HG02678 (cell line): ENCODE measurements around the gene SLC9A3.
"Not testable (repeated sequence)": the region's sequence is repeated elsewhere in the genome, so short reads cannot be mapped to it uniquely, and the experiment has no call there.

ENCODE experiments used
- ATAC-seq: cut with Tn5 transposase; IDR thresholded peaks from one replicate; pipeline ENCODE4 v1.9.1; 2021; ENCODE audit warnings: mild to moderate bottlenecking, moderate library complexity; ENCODE audit not compliant: unreplicated experiment

The SLC9A3 gene

GRCh38 chr5:511476-511875 is 12.8 kb downstream of the SLC9A3 start:
- no peak for ATAC-seq

- ATAC-seq: no peak
Observed at GRCh38 chr5:510521-510920, 13.7 kb downstream of the SLC9A3 start.

GRCh38 chr5:509611-510185 is 14.6 kb downstream of the SLC9A3 start:
- ATAC-seq: no peak

- ATAC-seq: not testable (repeated sequence)
Observed at GRCh38 chr5:507986-508575, 16.2 kb downstream of the SLC9A3 start.

- no peak for ATAC-seq
Observed at GRCh38 chr5:505951-506525, 18.2 kb downstream of the SLC9A3 start.

GRCh38 chr5:504326-505154 is 19.7 kb downstream of the SLC9A3 start:
- ATAC-seq: no peak

GRCh38 chr5:502325-503079 is 21.7 kb downstream of the SLC9A3 start:
- ATAC-seq: no peak

GRCh38 chr5:501831-502184 is 22.4 kb downstream of the SLC9A3 start:
- no peak for ATAC-seq

GRCh38 chr5:501105-501830 is 23.0 kb downstream of the SLC9A3 start:
- no peak for ATAC-seq

- no peak for ATAC-seq
Observed at GRCh38 chr5:500491-500890, 23.8 kb downstream of the SLC9A3 start.

- no peak for ATAC-seq
Observed at GRCh38 chr5:499233-500209, 24.7 kb downstream of the SLC9A3 start.

- no peak for ATAC-seq
Observed at GRCh38 chr5:497871-498509, 26.3 kb downstream of the SLC9A3 start.

GRCh38 chr5:497090-497700 is 27.1 kb downstream of the SLC9A3 start:
- no peak for ATAC-seq

GRCh38 chr5:496028-496427 is 28.2 kb downstream of the SLC9A3 start:
- ATAC-seq: no peak

- no peak for ATAC-seq
Observed at GRCh38 chr5:494667-495255, 29.5 kb downstream of the SLC9A3 start.

- no peak for ATAC-seq
Observed at GRCh38 chr5:493758-494157, 30.5 kb downstream of the SLC9A3 start.

GRCh38 chr5:493119-493701 is 31.0 kb downstream of the SLC9A3 start:
- no peak for ATAC-seq
